Measurements from ENCODE around the gene ZIC2. TPM values are rescaled to one million over a fixed set of nuclear protein-coding genes. Genes with fewer than 3 reads are reported as not detected.

ZIC2 gene
- total and polyA plus RNA-seq, 2 of the 4 experiments (the other 2 are of a cell fraction) = not detected

DNA sequence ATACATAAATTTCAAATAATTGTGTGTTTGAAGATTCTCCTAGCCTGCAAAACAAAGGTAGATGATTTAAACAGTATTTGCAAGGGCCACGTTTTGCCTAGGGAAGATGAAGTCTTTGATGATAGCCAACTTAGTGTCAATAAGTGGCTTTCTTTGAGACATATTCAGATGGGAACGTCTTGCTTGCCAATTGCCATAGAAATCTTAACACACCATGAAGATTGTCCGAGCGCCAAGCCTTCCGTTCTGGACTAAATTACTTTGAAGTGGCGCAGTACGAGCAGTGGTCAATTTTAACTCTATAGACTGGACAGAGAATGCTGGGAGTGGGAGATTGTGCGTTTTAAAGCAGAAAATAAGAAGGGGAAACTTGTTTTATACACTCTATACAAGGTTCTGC is 19.9 kb upstream of the ZIC2 start:
- Histone ChIP-seq H3K56ac (ENCODE audit: extremely low read depth, insufficient read depth, low read length) (no peak overlapping the region), H3K4me1 (ENCODE audit: control insufficient read depth, insufficient read depth, low read length) (no peaks in the 10 kb centered on the region), H3K9ac (ENCODE audit: low read depth, low read length) (no peak overlapping the region), H3K27me3 (ENCODE audit: control insufficient read depth, insufficient read depth, low read length) (peaks cover 79% of the 10 kb centered on the region), H3K23ac (ENCODE audit: low read depth, low read length) (no peak overlapping the region), H3K4me2 (ENCODE audit: low read depth, low read length) (no peak overlapping the region), H3K4me3 (ENCODE audit: insufficient read depth, low read depth, low read length) (no peak overlapping the region), H4K5ac (ENCODE audit: low read depth, low read length) (no peak overlapping the region), H2BK120ac (ENCODE audit: low read depth, low read length) (no peak overlapping the region), H2AK9ac (replicated peaks; ENCODE audit: low read depth, low read length, poor library complexity) (no peak overlapping the region), H2BK20ac (ENCODE audit: low read depth, low read length) (no peak overlapping the region), H3K14ac (replicated peaks; ENCODE audit: low read depth, low read length) (no peak overlapping the region), H3K9me1 (ENCODE audit: insufficient read depth, low read length) (no peaks in the 10 kb centered on the region), H2BK15ac (ENCODE audit: low read depth, low read length) (no peak overlapping the region), H3K18ac (ENCODE audit: low read depth, low read length) (no peak overlapping the region), H4K91ac (ENCODE audit: insufficient read depth, low read depth, low read length) (no peak overlapping the region), H2AFZ (replicated peaks; ENCODE audit: low read length, poor library complexity) (no peak overlapping the region), H3K36me3 (ENCODE audit: control insufficient read depth, insufficient read depth, low read length) (no peaks in the 10 kb centered on the region), H4K20me1 (ENCODE audit: insufficient read depth, low read length) (no peaks in the 10 kb centered on the region), H3K4ac (ENCODE audit: low read depth, low read length) (no peak overlapping the region), H3K27ac (ENCODE audit: insufficient read depth, low read length) (no peak overlapping the region), H3K79me1 (ENCODE audit: low read depth in 1 of 2, low read length in 2 of 2) (no peaks in the 10 kb centered on the region), H4K8ac (ENCODE audit: low read depth in 2 of 2, low read length in 2 of 2) (no peak overlapping the region), H2BK5ac (ENCODE audit: low read depth, low read length, poor library complexity, severe bottlenecking) (no peak overlapping the region), H3K9me3 (ENCODE audit: control insufficient read depth, insufficient read depth, low read length) (peaks cover 12% of the 10 kb centered on the region; the same call in 1 of the 2 replicates), H2AK5ac (ENCODE audit: low read depth, low read length) (no peak overlapping the region)
- DNase-seq (no peak), ATAC-seq (ENCODE audit: low read depth) (no peak)
- no CpG with 5 or more reads among the region's 8 CpGs for WGBS, 2 experiments (ENCODE audit: extremely low coverage in 2 of 2, insufficient read length in 1 of 2)
- BruUV-seq (replicated peaks) = no TSS peak
- intact Hi-C loops (cut with micrococcal nuclease) = no loop called here
- CTCF ChIA-PET = no interaction called here
- no peak for TF ChIP-seq CEBPB (IDR thresholded peaks at IDR 0.05; ENCODE audit: low read depth, low read length)
- no peak for TF ChIP-seq MAFK (IDR thresholded peaks at IDR 0.05; ENCODE audit: low read depth, low read length)
- TF ChIP-seq, protein P1, sequence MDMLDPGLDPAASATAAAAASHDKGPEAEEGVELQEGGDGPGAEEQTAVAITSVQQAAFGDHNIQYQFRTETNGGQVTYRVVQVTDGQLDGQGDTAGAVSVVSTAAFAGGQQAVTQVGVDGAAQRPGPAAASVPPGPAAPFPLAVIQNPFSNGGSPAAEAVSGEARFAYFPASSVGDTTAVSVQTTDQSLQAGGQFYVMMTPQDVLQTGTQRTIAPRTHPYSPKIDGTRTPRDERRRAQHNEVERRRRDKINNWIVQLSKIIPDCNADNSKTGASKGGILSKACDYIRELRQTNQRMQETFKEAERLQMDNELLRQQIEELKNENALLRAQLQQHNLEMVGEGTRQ (IDR thresholded peaks at IDR 0.05; ENCODE audit: low read depth, low read length) = no peak
- dilution Hi-C loops (cut with HindIII; ENCODE audit: low sequenced_read_pairs, unreplicated experiment) = no loop called here
- in situ Hi-C loops (cut with MboI; ENCODE audit: low sequenced_read_pairs) = no loop called here
- POLR2A ChIA-PET (ENCODE audit: unreplicated experiment) = no interaction called here

Measured in IMR-90 (cell line).